NOMO-1 (cell line): ENCODE data around the gene CACNA2D3.
"Not testable (repeated sequence)": the region's sequence is repeated elsewhere in the genome, so short reads cannot be mapped to it uniquely, and the experiment has no call there.

Experiments used
- DNase-seq, 2 experiments: peaks; one replicate each; lab custom pipeline; 2025; ENCODE audit not compliant: unreplicated experiment in 2 of 2; lab: John Stamatoyannopoulos, UW

CACNA2D3 gene

DNA sequence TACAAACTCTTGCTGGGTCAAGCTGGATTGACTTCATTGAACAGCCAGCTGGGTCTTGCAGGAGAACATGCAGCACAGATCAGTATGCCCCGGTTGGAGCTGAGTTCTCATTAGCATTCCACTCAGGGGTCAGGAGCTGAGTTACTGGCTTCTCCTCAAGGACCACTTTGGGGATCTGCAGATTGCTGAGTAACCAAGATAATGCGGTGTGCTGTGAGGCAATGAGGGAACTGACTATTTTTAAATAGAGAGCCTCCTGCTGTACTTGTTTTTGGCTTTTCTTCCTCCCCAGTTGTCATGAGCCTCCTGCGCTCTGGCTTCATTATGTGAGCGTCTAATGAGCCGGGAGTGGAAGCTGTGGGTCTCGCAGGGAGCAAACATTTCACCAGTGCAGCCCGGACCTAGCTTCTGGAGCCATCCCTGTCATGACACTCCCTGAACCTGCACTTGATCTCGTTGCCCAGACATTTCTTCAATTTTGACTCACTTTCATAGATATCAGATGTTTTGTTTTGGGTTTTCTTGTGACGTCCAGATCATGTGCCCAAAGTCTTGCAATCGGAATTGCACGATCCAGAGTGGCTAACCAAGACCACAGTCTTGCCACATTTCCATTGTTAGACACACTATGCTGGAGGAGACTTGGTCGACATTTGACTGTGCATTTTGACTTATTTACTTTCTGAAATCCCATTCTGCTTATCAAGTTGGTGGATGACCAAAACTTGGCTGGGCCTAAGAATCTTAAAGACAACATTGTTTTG, 478.3 kb downstream of the CACNA2D3 start:
- no peak for DNase-seq

DNA sequence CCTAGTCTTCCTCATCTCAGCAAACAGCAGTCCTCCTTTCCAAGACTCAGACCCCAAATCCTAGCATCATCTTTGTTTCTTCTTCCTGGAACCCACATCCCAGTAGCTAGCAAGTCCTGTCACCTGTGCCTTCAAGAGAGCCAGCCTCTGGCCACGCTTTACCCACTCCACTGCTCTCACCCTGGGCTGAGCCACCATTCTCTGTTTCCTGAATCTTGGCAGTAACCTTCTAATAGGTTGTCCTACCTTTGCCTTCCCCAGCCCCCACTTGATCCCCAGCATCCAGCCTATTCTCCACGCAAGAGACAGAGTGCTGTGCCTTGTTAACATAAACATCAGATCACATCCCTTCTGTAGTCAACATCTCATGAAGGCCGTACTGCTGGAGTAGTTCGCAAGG, 482.1 kb downstream of the CACNA2D3 start:
- no peak for DNase-seq

DNA sequence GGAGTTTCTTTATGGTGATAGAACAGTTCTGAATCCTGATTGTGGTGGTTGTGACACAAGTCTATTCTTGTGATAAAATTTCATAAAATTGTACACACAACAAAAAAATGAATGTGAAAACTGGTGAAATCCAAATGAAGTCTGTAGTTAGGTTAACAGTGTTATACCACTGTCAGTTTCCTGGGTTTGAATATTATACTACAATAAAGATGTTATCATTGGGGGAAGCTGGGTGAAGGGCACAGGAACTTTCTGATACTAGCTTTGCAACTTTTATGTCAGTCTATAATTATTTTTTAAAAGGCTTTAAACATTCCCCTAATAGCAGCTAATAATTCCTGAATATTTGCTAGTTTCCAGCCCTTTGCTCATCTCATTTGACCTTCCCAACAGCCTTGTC, 485.7 kb downstream of the CACNA2D3 start:
- DNase-seq: no peak

DNA sequence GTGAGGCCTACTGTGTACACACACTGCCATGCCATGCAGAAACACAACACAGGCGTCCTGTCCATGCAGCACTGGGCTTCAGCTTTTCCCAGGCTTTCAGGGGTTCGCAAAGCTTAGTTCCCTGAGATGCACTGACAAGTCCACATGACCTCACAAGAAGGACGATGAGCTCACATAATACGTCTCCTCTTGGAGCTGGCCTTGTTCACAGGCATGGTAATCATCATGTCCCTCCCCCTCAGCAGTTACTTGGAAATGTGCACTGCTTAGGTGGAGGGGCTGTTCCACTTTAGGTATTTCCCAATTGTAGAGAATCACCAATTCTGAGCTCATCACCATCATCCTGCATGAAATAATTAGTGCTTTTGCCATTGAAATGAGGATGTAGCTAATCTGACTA, 496.7 kb downstream of the CACNA2D3 start:
- no peak for DNase-seq

DNA sequence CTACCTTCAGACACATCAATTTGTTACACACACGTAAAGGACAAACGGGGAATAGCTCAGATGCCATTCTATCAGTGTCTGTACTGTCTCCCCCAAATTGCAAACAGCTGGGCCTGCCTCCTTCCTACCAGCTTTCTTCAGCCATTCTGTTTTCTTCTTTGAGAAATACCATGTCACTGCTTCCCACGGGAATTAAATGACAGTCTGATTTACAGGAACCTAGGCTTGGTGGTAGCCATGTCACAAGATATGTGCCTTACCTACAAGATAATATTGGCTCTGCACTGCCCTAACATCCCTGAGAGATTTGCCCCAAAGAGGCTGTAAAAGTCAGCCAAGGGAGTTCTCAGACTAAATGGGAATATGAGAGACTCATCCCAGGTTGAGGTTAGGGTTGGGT, 497.2 kb downstream of the CACNA2D3 start:
- no peak for DNase-seq

DNA sequence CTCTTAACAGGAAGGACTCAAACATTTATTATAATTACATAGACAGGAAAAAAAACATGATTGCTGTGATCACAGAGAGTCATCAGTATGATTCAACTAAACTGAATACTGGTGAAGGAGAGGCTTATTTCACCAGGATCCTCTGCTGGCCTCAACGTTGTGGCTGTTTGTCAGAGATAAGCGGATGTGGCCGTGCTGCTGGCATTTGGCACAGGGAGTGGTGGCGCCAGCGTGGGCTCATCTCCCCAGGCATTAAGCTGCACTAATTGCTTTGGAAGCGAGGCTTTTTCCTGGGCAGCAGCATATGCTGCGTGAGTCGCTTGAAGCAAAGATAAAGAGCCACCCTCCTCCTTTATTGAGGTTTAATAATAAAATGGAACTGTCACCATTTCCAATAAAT, 498.8 kb downstream of the CACNA2D3 start:
- DNase-seq: no peak

DNA sequence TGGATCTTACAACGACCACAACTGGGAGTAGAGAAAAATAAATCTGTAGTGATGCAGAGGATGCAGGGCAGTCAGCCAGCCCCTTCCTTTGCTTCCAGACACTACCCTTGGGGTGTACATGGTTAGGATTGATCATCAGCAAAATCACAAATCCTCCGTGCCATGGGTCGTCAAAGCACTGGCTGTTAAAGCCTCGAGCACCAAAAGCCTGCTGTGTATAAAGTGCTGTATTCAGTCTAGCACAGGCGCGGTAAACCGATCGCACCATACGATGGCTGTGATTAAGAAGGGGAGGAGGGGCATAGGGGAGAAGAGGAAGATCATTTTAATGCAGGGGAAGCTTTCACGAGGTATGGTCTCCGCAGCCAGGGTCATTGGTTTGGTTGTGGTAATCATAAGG, 500.3 kb downstream of the CACNA2D3 start:
- no peak for DNase-seq

DNA sequence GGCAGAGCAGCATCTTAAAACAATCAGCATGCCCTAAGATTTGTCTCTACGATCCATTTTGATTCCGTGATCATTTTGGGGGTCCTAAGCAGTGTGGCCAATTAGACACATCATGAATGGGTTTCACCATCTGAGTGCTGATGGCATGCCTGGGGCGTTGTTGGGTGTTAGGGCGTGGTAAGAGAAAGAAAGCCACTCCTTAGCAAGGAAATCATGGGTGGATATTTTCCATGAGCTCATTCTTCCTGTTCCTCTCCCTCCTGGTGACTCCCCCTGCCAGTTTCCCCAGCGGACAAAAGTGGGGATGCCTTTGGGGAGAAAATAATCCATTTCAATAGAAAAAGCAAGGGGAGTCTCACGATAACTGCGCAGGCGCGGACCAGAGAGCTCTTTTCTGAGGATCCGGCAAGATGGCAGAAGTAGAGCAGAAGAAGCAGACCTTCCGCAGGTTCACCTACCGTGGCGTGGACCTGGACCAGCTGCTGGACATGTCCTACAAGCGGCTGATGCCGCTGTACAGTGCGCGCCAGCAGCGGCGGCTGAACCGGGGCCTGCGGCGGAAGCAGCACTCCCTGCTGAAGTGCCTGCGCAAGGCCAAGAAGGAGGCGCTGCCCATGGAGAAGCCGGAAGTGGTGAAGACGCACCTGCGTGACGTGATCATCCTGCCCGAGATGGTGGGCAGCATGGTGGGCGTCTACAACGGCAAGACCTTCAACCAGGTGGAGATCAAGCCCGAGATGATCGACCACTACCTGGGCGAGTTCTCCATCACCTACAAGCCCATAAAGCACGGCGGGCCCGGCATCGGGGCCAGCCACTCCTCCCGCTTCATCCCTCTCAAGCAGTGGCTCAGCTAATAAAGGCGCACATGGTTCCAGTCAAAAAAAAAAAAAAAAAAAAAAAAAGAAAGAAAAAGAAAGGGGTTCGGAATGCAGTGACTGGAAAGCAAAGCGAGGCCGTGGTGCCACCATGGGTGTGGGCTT, 503.7 kb downstream of the CACNA2D3 start:
- DNase-seq: no peak

DNA sequence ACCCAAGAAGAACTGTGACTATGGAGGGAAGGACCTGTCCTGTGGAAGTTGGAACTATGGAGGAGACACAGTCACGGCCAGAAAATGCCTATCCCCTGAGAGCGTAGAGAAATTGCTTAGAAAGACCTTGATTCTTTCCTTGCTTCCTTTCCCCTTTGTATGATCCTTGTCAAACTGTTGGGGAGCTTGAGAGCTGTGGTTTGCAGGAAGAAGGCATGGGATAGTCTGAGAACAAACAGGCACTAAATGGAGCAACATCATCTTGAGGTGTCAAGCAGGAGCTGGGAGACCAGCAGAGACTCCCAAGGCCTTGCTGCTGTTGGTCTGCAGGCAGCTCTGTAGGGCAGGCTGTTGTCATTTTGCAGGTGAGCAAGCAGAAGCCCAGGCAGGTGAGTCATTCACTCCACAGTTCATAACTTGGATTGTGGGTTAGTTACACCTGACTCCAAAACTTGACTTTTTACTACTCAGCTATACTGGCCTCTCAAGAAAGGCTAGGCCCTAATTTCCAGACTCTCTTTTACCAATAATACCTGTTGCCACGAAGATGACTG, 506.6 kb downstream of the CACNA2D3 start:
- no peak for DNase-seq

DNA sequence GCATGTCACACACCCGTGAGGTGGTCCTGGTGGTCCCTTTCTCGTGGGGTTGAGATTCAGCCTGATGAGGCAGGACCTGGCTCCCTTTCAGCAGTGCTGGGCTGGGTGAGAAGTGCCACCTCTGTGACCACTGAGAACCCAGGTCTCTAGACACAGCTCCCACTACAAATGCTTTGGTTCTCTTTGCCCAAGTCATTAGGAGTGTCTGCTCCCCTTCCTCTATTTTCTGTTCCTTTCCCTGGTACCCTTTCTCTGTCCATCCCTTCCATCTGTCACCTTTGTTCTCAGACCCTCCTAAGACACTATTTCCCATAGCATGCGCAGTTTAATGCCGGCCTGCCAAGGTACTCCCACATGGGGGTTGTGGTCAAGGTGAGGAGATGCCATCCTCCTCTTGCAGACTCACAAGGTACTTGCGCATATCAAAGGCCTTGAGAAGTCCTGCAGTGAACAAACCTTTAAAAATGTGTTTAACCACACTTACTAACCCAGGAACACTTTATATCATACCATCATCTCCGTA, 507.8 kb downstream of the CACNA2D3 start:
- DNase-seq: no peak

DNA sequence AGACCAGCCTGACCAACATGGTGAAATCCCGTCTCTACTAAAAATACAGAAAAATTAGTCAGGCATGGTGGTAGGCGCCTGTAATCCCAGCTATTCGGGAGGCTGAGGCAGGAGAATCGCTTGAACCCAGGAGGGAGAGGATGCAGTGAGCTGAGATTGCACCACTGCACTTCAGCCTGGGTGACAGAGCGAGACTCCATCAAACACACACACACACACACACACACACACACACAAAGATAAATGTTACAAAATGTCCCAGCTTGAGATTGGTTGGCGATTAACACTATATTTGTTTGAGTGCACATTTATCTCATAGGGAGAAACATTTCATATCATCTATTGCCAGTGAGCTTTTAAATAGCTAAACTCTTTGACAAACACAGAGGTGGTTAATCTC, 508.6 kb downstream of the CACNA2D3 start:
- not testable (repeated sequence) for DNase-seq

DNA sequence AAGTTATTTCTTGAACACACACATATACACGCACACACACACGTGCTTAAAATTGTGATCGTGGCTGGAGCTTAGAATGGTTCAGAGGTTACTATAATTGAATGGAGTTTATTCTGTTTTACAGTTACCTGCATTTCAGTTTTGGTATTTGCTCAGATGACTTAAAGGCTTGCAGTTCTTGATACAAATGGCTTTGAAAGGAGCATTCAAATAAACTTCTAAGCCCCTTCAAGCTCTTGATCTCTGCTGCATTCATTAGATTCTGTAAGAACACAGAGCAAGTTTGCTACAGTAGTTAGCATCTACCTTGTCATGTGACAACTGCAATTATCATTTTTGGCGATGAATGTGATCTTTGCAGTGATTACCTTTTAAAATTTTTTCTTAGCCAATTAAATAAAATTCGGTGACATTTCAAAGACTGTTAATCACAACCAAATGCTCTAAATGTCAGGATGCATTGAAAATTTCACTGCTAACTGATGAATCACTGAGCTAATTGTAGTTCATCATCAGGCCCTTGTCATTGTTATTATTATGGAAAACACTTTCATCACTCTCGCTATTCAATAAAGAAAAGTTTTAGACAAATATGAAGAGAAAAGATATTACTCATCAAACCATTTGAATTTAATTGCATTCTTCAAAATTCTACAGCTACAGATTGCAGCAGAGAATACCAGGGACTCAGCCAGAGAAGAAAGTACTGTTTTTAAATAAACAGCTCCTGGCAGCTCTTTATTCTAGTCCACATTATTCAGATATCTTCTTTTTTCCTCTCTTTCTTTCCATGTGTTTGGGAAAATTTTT, 509.4 kb downstream of the CACNA2D3 start:
- no peak for DNase-seq

DNA sequence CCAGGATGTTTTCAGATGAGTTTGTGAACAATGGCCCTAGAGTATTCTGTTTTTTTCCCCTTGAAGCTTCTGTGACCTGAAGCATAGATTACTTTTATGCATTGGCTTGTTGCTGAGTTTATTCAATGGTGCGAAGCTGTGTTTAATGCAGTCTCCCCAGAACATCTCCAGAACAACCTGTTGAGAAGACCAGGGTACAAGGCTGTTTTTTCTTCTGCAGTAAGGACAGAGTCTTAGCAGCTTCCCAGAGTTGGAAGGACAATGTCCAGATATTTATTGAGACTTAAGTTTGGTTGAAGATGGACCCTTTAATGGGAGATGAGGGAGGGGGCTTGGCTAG, 509.9 kb downstream of the CACNA2D3 start:
- no peak for DNase-seq

DNA sequence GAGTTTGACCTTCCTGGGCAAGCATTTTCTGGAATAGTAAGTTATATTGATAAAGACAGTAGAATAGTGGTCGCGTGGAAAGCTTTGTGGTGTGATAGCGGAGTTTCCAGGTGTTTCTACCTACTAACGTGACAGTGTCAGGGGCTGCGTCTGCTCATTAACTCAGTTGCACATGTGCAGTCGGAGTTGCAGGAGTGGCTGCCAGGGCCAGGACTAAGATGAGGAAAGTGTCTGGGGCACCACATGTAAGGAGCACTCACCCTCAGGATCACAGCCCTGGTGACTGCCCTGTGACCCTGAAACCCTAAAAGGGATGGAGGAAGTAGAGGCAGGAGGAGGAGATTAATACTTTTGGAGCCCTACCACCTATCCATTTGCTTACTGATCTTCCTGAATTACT, 510.5 kb downstream of the CACNA2D3 start:
- no peak for DNase-seq

DNA sequence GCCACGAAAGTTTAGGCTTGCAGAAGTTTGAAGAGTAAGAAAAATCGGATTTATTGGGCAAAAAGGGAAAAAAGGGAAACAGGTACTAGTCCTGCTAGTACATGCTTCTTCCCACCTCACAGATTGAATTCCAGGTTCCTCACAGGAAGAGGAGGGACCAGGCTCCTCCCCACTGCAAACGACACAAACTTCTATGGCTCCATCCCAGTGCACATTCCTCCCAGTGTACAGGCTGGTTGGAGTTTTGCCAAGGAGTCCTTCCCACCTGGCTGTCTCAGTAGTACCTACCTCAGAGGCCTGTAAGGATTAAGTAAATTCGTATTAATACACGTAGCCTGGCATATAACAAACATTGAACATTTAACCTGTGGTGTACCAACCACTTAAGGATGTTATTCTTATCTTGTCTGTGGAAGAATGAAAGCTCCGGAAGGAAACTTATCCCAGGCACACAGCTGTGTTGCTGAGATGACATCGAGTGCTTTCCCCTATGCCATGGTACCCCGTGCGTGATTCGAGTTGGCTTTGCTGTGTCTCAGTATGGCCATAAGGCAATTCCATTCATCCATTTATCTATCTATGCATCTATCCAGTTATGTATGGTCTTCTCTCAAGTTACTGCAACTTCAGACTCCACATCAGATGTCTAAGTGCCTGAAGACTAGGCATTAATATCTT, 511.2 kb downstream of the CACNA2D3 start:
- no peak for DNase-seq

DNA sequence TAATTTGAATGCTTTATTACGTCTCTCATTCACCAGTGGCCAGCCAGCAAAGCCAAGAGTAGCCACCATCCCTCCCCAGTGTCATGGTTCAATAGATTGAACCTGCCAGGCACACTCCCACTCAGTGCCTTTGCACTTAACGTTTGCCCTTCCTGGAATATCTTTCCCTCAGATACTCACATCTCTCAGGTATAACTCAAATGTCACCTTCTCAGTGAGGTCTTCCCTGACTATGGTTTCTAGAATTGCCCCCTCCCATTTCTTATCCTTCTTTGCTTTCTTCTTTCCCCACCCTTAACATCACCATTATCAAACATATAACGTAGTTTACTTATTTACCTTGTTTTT, 511.7 kb downstream of the CACNA2D3 start:
- DNase-seq: no peak

DNA sequence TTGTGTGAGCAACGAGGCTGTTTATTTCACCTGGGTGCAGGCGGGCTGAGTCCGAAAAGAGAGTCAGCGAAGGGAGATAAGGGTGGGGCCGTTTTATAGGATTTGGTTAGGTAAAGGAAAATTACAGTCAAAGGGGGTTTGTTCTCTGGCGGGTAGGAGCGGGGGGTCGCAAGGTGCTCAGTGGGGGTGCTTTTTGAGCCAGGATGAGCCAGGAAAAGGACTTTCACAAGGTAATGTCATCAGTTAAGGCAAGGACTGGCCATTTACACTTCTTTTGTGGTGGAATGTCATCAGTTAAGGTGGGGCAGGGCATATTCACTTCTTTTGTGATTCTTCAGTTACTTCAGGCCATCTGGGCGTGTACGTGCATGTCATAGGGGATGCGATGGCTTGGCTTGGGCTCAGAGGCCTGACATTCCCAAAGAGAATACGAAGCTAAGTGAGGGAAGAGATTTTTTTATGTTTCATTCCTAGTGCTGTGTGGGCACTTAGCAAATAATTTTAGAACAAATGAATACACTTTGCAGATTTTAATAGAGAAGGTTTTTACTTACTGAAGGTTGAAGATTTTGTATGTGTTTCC, 517.5 kb downstream of the CACNA2D3 start:
- DNase-seq: not testable (repeated sequence)

DNA sequence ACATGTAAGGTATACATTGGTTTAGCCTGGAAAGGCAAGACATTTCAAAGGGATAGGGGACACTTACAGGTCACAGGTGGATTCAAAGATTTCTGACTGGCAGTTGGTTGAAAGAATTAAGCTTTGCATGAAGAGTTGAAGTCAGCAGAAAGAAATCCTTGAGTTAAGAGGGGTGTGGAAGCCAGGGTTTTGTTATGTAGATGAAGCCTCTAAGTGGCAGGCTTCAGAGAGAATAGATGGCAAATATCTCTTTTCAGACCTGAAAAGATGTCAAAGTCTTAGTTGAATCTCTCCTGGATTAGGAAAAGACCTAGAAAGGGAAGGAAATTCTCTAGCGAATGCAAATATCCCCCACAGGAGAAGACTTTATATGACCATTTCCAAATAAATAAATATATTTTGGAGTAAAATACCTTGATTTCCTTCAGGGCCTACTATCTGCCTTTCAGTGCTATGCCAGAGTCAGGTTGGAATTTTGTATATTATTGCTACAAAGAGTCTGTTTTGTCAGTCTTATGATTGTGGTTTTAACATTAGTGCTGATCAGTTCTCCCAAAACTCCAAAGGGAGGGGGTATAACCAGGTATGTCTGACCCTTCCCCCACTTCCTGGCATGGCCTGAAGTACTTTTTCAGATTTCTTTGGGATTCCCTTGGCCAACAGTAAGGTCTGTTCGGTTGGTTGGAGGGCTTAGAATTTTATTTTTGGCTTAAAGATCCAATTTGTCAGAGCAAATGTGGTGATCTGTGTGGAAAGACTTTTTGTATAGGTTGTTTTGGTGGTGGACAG, 519.1 kb downstream of the CACNA2D3 start:
- DNase-seq: no peak

DNA sequence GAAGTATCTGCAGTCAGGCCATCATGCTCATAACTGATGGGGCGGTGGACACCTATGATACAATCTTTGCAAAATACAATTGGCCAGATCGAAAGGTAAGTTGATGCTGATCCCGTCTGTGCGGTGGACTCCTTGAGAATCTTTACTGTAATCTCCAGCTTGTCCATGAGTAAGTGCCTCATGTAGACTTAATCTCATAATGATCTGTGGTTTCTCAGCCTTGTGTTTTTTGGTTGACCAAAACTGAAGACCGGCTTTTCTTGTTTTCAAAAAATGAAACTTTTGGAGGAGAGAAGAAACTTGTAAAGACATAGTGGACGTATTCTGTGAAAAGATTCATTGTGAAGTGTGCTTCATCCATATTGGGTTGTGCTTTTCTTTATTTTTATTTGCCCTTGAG, 519.8 kb downstream of the CACNA2D3 start:
- no peak for DNase-seq
